HepG2 (cell line): ENCODE data around the gene FAM162B. TPM values are rescaled to one million over a fixed set of nuclear protein-coding genes. Genes with fewer than 3 reads are reported as not detected.

ENCODE experiments used
- ATAC-seq: fragments of 200-7000 bp; cut with Tn5 transposase; 3 replicates; pipeline ENCODE4 v1.9.1; 2020; ENCODE audit warnings: mild to moderate bottlenecking, moderate library complexity
- BruUV-seq: library from RNA; stranded (reverse); fragments of 400-500 nt; replicated peaks from 2 replicates; lab custom pipeline; 2021; lab: Mats Ljungman, UMichigan
- CTCF ChIA-PET: fragments of 300-600 bp; formaldehyde crosslinking; extraction: SDS; loops from one replicate; lab custom pipeline; 2021; ENCODE audit warnings: low total read pairs, inconsistent platforms, low intra/inter-chr PET ratio; lab: Yijun Ruan, JAX
- POLR2A ChIA-PET: fragments of 350-600 bp; sonication (Branson Sonifier 250); formaldehyde crosslinking; loops from one replicate; lab custom pipeline; 2020; ENCODE audit warnings: antibody characterized with exemption, inconsistent platforms; lab: Yijun Ruan, JAX
- DNase-seq: peaks from one replicate; pipeline ENCODE4 v3.0.0-alpha.2; 2015; ENCODE audit warnings: low spot score
- FAIRE-seq: peaks from 3 replicates; lab custom pipeline; 2011; peaks lifted over from hg19 to GRCh38; lab: Jason Lieb, UNC
- H2AFZ ChIP-seq: one replicate; pipeline ENCODE4 v1.6.1; 2011; ENCODE audit warnings: low read length, inconsistent platforms
- H3K27ac ChIP-seq: fragments of 300-600 bp; 3 replicates; pipeline ENCODE4 v1.8.0; 2011; ENCODE audit warnings: mixed run types, mild to moderate bottlenecking, mixed read lengths, low read length, inconsistent platforms; ENCODE audit not compliant: insufficient read depth; ENCODE audit errors: extremely low read length
- H3K27me3 ChIP-seq, 2 experiments: fragments of 200-600 bp in 1 of 2; 2 replicates in 1 of 2; 3 replicates in 1 of 2; pipeline versions ENCODE4 v1.6.0 to v1.8.0; 2011; ENCODE audit warnings: low read length in 2 of 2, mild to moderate bottlenecking in 2 of 2, moderate library complexity in 2 of 2, inconsistent platforms in 1 of 2; ENCODE audit not compliant: insufficient read depth in 2 of 2, control insufficient read depth in 1 of 2
- H3K36me3 ChIP-seq, 2 experiments: fragments of 200-600 bp in 1 of 2; replicated peaks in 1 of 2; 2 replicates in 1 of 2; 3 replicates in 1 of 2; pipeline versions ENCODE4 v1.5.1 to v1.8.0; 2011; ENCODE audit warnings: low read length in 2 of 2, inconsistent platforms in 1 of 2; ENCODE audit not compliant: insufficient read depth in 2 of 2, control insufficient read depth in 1 of 2
- H3K4me1 ChIP-seq: 2 replicates; pipeline ENCODE4 v1.5.1; 2012; ENCODE audit warnings: low read length, inconsistent platforms; ENCODE audit not compliant: insufficient read depth
- H3K4me2 ChIP-seq: 2 replicates; pipeline ENCODE4 v1.6.0; 2011; ENCODE audit warnings: low read depth, low read length, inconsistent platforms
- H3K4me3 ChIP-seq, 3 experiments: fragments of 200-600 bp in 1 of 3; sonication (generic), shearing (Covaris generic) in 1 of 3; replicated peaks in 1 of 3; 2 replicates each; pipeline ENCODE4 v1.5.1; 2011 to 2016; ENCODE audit warnings: low read length in 3 of 3, inconsistent platforms in 2 of 3, low read depth in 2 of 3, mild to moderate bottlenecking in 2 of 3, control low read depth in 1 of 3, mixed read lengths in 1 of 3; ENCODE audit not compliant: insufficient read depth in 1 of 3
- H3K79me2 ChIP-seq: one replicate; pipeline ENCODE4 v1.6.1; 2011; ENCODE audit warnings: low read length, inconsistent platforms; ENCODE audit not compliant: insufficient read depth
- H3K9ac ChIP-seq: 2 replicates; pipeline ENCODE4 v1.6.0; 2011; ENCODE audit warnings: mild to moderate bottlenecking, low read depth, low read length, inconsistent platforms; ENCODE audit not compliant: insufficient read depth
- H3K9me3 ChIP-seq: 2 replicates; pipeline ENCODE4 v1.5.1; 2012; ENCODE audit warnings: mild to moderate bottlenecking, low read length
- H4K20me1 ChIP-seq: 2 replicates; pipeline ENCODE4 v1.6.0; 2011; ENCODE audit warnings: inconsistent platforms, mild to moderate bottlenecking, low read length, moderate library complexity; ENCODE audit not compliant: insufficient read depth
- CEBPB ChIP-seq: IDR thresholded peaks from 2 replicates; pipeline ENCODE4 v1.6.1; 2011; ENCODE audit warnings: low read depth, low read length, improper control_type of control experiment, borderline replicate concordance
- CEBPG ChIP-seq: IDR thresholded peaks from 2 replicates; pipeline ENCODE4 v1.6.1; 2016
- NFIB ChIP-seq: sonication (generic); formaldehyde crosslinking; IDR thresholded peaks from 2 replicates; pipeline ENCODE4 v1.9.0; 2021; ENCODE audit warnings: missing genetic modification reagents, mild to moderate bottlenecking, borderline replicate concordance
- RFX5 ChIP-seq: IDR thresholded peaks from 2 replicates; pipeline ENCODE4 v1.6.1; 2011; ENCODE audit warnings: low read depth, low read length, improper control_type of control experiment
- ZC3H13 ChIP-seq: sonication (generic); formaldehyde crosslinking; IDR thresholded peaks from 2 replicates; pipeline ENCODE4 v1.8.1; 2023; ENCODE audit warnings: mild to moderate bottlenecking, missing genetic modification reagents, moderate library complexity
- whole genome bisulfite sequencing: methylation state at CpG from one replicate; pipeline ENCODE4 v1.1.6; 2017; ENCODE audit warnings: low lambda C conversion rate; 5-methylcytosine and 5-hydroxymethylcytosine counted together
- in situ Hi-C: cut with HindIII; loops from 2 replicates; pipeline ENCODE4 v1.10.0; 2017; ENCODE audit warnings: low pct_unique_long_range_greater_than_20kb; ENCODE audit not compliant: extremely low pct_ligation_motif_present
- intact Hi-C: fragments of 100-400 bp; cut with micrococcal nuclease; formaldehyde crosslinking; loops from one replicate; pipeline ENCODE4 v1.10.0; 2022; ENCODE audit not compliant: unreplicated experiment
- polyA plus RNA-seq, 8 experiments: library from polyadenylated mRNA; depleted of rRNA in 3 of 8; stranded (reverse) in 7 of 8; unstranded in 1 of 8; fragments of >200 nt; fragmentation: Illumina TruSeq in 4 of 8; extraction: Trizol in 4 of 8; gene quantifications; 2 replicates each; pipeline versions ENCODE4 v1.2.1 to v1.2.3, GENCODE V29; 2011 to 2016; ENCODE audit warnings: low read depth in 4 of 8, missing spikeins in 1 of 8, mixed read lengths in 1 of 8; ENCODE audit not compliant: insufficient read depth in 1 of 8
- total RNA-seq, 5 experiments: library from RNA; depleted of rRNA; stranded (reverse); fragments of >200 nt; fragmentation: Illumina TruSeq; extraction: Trizol; gene quantifications; 2 replicates each; pipeline ENCODE4 v1.2.3, GENCODE V29; 2016; ENCODE audit warnings: low read depth in 1 of 5
- TF ChIP-seq, protein P1 (sequence below), 2 experiments: sonication (generic) in 1 of 2; formaldehyde crosslinking in 1 of 2; IDR thresholded peaks; 2 replicates each; pipeline versions ENCODE4 v1.6.1 to v1.9.0; 2014 to 2022; ENCODE audit warnings: antibody characterized with exemption in 1 of 2, borderline replicate concordance in 1 of 2, inconsistent platforms in 1 of 2, low read depth in 1 of 2, missing genetic modification reagents in 1 of 2
- TF ChIP-seq, protein P2 (sequence below): sonication (generic); formaldehyde crosslinking; IDR thresholded peaks from 2 replicates; pipeline ENCODE4 v1.4.0; 2020; ENCODE audit warnings: missing genetic modification reagents
- TF ChIP-seq, protein P3 (sequence below): sonication (generic); formaldehyde crosslinking; IDR thresholded peaks from 2 replicates; pipeline ENCODE4 v1.4.0; 2020; ENCODE audit warnings: mild to moderate bottlenecking, missing genetic modification reagents
- TF ChIP-seq, protein P4 (sequence below): sonication (generic); IDR thresholded peaks from 2 replicates; pipeline ENCODE4 v1.6.1; 2016; ENCODE audit warnings: low read depth, borderline replicate concordance

The FAM162B gene
- total and polyA plus RNA-seq, 2 of the 13 experiments (the other 11 are each of a cell fraction or from before 2014, with no cell fraction given): not detected

DNA sequence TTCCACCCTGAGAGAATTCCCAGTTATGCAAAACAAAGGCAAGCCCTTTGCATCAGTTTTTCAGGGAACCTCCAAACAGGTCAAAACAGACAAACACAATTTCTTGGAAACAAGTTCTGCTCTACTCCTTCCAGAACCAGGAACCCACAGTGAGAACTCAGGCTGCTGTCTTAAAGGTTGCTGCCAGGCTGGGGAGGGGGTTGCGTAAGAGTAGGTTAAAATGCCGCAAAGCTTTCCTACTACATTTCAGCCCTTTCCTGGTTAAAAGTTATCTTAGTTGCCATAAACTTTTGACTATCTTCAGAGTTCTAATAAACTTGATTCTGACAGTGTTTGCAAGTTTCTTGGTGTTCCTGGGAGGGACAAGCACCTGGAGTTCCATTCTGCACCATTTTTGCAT is 50.8 kb downstream of the FAM162B start:
- Histone ChIP-seq H3K9me3 (no peaks in the 10 kb centered on the region), H3K4me1 (peaks cover 13% of the 10 kb centered on the region), H3K27ac (no peak overlapping the region), H3K4me3 (no peak overlapping the region), H4K20me1 (no peaks in the 10 kb centered on the region), H3K79me2 (no peaks in the 10 kb centered on the region), H3K4me2 (no peak overlapping the region), H2AFZ (no peak overlapping the region), H3K9ac (no peak overlapping the region), H3K36me3 (peaks cover 15 to 48% of the 10 kb centered on the region in 2 experiments), H3K27me3 (no peaks in the 10 kb centered on the region)
- BruUV-seq: no TSS peak
- 97% methylated on average over 2 of the region's 2 CpGs for WGBS
- in situ Hi-C loops (no loop called here), intact Hi-C loops (no loop called here)
- TF ChIP-seq RFX5: no peak
- peak; percentile 91 for TF ChIP-seq CEBPB
- TF ChIP-seq ZC3H13 (CRISPR knock-in tag): no peak
- peak; percentile 74 for TF ChIP-seq CEBPG (CRISPR knock-in tag)
- ATAC-seq (no peak), FAIRE-seq (no peak), DNase-seq (no peak)
- CTCF ChIA-PET: no interaction called here
- POLR2A ChIA-PET: no interaction called here

DNA sequence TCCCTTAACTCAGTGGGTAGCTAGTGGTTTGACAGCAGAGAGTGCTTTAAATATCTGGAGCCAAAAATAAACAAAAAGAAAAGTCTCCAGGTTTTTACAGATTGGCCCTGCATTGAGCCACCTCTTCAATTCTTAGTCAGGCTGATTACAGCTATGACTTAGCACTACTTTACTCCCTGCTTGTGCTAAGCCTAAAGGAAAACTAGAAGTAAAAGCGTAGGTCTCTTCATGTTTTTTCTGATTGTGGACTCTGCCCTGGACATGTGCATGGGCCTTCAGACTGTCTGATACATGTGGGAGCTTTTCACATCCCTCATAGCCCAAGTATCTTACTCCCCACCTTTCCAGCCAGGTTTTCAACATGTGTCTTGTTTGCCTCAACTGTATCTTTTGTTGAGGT is 51.2 kb downstream of the FAM162B start:
- H3K27ac ChIP-seq: peak overlapping the region; percentile 12
- ATAC-seq (peak; percentile 68), DNase-seq (peak; percentile 3), FAIRE-seq (no peak)
- ChIA-PET POLR2A (no interaction called here), CTCF (no interaction called here)
- no peaks in the 10 kb centered on the region for H3K27me3 ChIP-seq
- in situ Hi-C loops (no loop called here), intact Hi-C loops (no loop called here)
- no peak overlapping the region for H3K4me2 ChIP-seq
- H3K36me3 ChIP-seq: peaks cover 15 to 46% of the 10 kb centered on the region in 2 experiments
- no TSS peak for BruUV-seq
- H3K4me3 ChIP-seq: no peak overlapping the region
- H3K9ac ChIP-seq: no peak overlapping the region
- H3K4me1 ChIP-seq: peaks cover 13% of the 10 kb centered on the region
- WGBS: 70% methylated on average over 1 of the region's 1 CpG
- H3K79me2 ChIP-seq: no peaks in the 10 kb centered on the region
- no peaks in the 10 kb centered on the region for H3K9me3 ChIP-seq
- H2AFZ ChIP-seq: no peak overlapping the region
- no peaks in the 10 kb centered on the region for H4K20me1 ChIP-seq
- TF ChIP-seq, protein P1, sequence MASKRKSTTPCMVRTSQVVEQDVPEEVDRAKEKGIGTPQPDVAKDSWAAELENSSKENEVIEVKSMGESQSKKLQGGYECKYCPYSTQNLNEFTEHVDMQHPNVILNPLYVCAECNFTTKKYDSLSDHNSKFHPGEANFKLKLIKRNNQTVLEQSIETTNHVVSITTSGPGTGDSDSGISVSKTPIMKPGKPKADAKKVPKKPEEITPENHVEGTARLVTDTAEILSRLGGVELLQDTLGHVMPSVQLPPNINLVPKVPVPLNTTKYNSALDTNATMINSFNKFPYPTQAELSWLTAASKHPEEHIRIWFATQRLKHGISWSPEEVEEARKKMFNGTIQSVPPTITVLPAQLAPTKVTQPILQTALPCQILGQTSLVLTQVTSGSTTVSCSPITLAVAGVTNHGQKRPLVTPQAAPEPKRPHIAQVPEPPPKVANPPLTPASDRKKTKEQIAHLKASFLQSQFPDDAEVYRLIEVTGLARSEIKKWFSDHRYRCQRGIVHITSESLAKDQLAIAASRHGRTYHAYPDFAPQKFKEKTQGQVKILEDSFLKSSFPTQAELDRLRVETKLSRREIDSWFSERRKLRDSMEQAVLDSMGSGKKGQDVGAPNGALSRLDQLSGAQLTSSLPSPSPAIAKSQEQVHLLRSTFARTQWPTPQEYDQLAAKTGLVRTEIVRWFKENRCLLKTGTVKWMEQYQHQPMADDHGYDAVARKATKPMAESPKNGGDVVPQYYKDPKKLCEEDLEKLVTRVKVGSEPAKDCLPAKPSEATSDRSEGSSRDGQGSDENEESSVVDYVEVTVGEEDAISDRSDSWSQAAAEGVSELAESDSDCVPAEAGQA (IDR thresholded peaks at IDR 0.05; ENCODE audit: low read depth): no peak
- TF ChIP-seq, protein P1 (CRISPR knock-in tag; IDR thresholded peaks at IDR 0.05; ENCODE audit: borderline replicate concordance): no peak
- no peak for TF ChIP-seq NFIB (CRISPR knock-in tag)
- TF ChIP-seq, protein P2, sequence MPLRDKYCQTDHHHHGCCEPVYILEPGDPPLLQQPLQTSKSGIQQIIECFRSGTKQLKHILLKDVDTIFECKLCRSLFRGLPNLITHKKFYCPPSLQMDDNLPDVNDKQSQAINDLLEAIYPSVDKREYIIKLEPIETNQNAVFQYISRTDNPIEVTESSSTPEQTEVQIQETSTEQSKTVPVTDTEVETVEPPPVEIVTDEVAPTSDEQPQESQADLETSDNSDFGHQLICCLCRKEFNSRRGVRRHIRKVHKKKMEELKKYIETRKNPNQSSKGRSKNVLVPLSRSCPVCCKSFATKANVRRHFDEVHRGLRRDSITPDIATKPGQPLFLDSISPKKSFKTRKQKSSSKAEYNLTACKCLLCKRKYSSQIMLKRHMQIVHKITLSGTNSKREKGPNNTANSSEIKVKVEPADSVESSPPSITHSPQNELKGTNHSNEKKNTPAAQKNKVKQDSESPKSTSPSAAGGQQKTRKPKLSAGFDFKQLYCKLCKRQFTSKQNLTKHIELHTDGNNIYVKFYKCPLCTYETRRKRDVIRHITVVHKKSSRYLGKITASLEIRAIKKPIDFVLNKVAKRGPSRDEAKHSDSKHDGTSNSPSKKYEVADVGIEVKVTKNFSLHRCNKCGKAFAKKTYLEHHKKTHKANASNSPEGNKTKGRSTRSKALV (CRISPR knock-in tag): no peak
- TF ChIP-seq, protein P3, sequence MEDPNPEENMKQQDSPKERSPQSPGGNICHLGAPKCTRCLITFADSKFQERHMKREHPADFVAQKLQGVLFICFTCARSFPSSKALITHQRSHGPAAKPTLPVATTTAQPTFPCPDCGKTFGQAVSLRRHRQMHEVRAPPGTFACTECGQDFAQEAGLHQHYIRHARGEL (CRISPR knock-in tag): no peak
- TF ChIP-seq, protein P4, sequence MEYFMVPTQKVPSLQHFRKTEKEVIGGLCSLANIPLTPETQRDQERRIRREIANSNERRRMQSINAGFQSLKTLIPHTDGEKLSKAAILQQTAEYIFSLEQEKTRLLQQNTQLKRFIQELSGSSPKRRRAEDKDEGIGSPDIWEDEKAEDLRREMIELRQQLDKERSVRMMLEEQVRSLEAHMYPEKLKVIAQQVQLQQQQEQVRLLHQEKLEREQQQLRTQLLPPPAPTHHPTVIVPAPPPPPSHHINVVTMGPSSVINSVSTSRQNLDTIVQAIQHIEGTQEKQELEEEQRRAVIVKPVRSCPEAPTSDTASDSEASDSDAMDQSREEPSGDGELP: no peak
